Measurements from ENCODE around the gene SAMD13.

Gene SAMD13

GRCh38 chr1:84289169-84289785 is 12.2 kb upstream of the SAMD13 start:
- DNase-seq (ENCODE audit: low read depth, low spot score) = no peak
- no peak overlapping the region for H3K27ac ChIP-seq
- no peak overlapping the region for H3K4me3 ChIP-seq
- no peaks in the 10 kb centered on the region for H3K9me3 ChIP-seq (ENCODE audit: low read depth, low read length)
- TF ChIP-seq FOXP2 (optimal IDR thresholded peaks at IDR 0.05; ENCODE audit: control extremely low read depth, extremely low read length, insufficient read depth) = no peak
- TF ChIP-seq POLR2AphosphoS5 (IDR thresholded peaks at IDR 0.05; ENCODE audit: borderline replicate concordance, low read depth, low read length) = no peak
- no peak for TF ChIP-seq EZH2 (IDR thresholded peaks at IDR 0.05)
- H3K9ac ChIP-seq (ENCODE audit: insufficient read length) = no peak overlapping the region
- H3K36me3 ChIP-seq (ENCODE audit: insufficient read depth, low read length) = no peaks in the 10 kb centered on the region

DNA sequence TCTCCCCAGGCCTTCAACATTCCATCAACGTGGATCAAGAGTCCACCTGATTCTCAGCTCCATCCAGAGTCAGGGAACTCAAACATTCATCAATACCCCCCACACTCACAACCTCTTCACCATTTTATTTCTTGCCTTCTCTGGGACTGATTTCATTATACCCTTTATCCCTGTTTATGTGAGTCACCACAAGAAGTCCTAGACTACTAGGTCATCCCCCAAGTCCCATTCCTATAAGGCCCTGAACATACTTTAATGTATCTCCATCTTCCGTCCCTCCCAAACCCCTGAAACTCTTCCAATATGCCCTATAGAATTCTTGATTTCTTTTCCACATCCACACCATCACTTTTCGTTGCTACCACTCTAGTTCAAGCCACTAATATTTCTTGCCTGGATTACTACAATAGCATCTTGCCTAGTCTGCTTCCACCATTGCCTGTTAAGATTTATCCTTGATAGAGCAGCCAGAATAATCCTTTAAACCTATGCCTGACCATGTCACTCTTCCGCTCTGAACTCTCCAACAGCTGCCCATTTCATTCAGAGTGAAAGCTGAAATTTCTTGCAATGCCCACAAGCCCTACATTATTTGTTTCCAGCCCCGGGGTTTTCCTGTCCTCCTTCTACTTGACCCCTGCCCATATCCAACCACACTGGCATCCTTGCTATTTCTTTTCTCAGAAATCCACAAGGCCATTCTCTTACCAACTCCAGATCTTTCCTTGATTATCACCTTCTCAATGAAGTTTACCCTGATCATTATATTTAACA is 9.4 kb upstream of the SAMD13 start:
- H3K9me3 ChIP-seq (ENCODE audit: low read depth, low read length) = no peaks in the 10 kb centered on the region
- H3K4me3 ChIP-seq = no peak overlapping the region
- H3K9ac ChIP-seq (ENCODE audit: insufficient read length) = no peak overlapping the region
- no peak overlapping the region for H3K27ac ChIP-seq
- no peaks in the 10 kb centered on the region for H3K36me3 ChIP-seq (ENCODE audit: insufficient read depth, low read length)
- no peak for TF ChIP-seq FOXP2 (optimal IDR thresholded peaks at IDR 0.05; ENCODE audit: control extremely low read depth, extremely low read length, insufficient read depth)
- no peak for TF ChIP-seq POLR2AphosphoS5 (IDR thresholded peaks at IDR 0.05; ENCODE audit: borderline replicate concordance, low read depth, low read length)
- no peak for TF ChIP-seq EZH2 (IDR thresholded peaks at IDR 0.05)
- no peak for DNase-seq (ENCODE audit: low read depth, low spot score)

DNA sequence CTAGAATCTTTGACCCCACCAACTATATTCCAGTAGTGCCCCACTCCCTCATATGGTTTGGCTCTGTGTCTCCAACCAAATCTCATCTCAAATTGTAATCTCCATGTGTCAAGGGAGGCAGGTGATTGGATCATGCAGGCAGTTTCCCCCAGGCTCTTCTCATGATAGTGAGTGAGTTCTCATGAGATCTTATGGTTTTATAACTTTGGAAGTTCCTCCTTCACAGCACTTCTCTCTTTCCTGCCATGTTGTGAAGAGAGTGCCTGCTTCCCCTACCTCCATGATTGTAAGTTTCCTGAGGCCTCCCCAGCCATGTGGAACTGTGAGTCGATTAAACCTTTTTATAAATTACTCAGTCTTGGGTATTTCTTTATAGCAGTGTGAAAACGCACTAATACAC is 7.7 kb upstream of the SAMD13 start:
- Histone ChIP-seq H3K9me3 (ENCODE audit: low read depth, low read length) (no peaks in the 10 kb centered on the region), H3K4me3 (no peak overlapping the region), H3K27ac (no peak overlapping the region), H3K36me3 (ENCODE audit: insufficient read depth, low read length) (no peaks in the 10 kb centered on the region), H3K9ac (ENCODE audit: insufficient read length) (no peak overlapping the region)
- DNase-seq (ENCODE audit: low read depth, low spot score) = no peak
- no peak for TF ChIP-seq FOXP2 (optimal IDR thresholded peaks at IDR 0.05; ENCODE audit: control extremely low read depth, extremely low read length, insufficient read depth)

DNA sequence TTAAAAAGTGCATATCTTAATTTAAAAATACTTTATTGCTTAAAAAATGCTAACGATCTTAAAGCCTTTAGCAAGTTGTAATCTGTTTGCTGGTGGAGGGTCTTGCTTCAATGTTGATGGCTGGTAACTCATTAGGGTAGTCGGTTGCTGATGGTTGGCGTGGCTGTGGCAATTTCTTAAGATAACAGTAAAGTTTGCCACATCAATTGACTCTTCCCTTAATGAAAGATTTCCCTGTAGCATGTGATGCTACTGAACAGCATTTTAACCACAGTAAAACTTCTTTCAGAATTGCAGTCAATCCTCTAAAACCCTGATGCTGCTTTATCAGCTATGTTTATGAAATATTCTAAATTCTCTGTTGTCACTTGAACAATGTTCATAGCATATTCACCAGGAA is 6.8 kb upstream of the SAMD13 start:
- no peak overlapping the region for H3K27ac ChIP-seq
- no peaks in the 10 kb centered on the region for H3K36me3 ChIP-seq (ENCODE audit: insufficient read depth, low read length)
- no peak for TF ChIP-seq FOXP2 (optimal IDR thresholded peaks at IDR 0.05; ENCODE audit: control extremely low read depth, extremely low read length, insufficient read depth)
- no peak for TF ChIP-seq EZH2 (IDR thresholded peaks at IDR 0.05)
- no peak for TF ChIP-seq POLR2AphosphoS5 (IDR thresholded peaks at IDR 0.05; ENCODE audit: borderline replicate concordance, low read depth, low read length)
- DNase-seq (ENCODE audit: low read depth, low spot score) = no peak
- H3K9me3 ChIP-seq (ENCODE audit: low read depth, low read length) = no peaks in the 10 kb centered on the region
- H3K4me3 ChIP-seq = no peak overlapping the region
- no peak overlapping the region for H3K9ac ChIP-seq (ENCODE audit: insufficient read length)

GRCh38 chr1:84297546-84298244 is 3.8 kb upstream of the SAMD13 start:
- Histone ChIP-seq H3K4me3 (peak overlapping the region; percentile 96), H3K27ac (no peak overlapping the region), H3K36me3 (ENCODE audit: insufficient read depth, low read length) (no peaks in the 10 kb centered on the region), H3K9me3 (ENCODE audit: low read depth, low read length) (no peaks in the 10 kb centered on the region), H3K9ac (ENCODE audit: insufficient read length) (no peak overlapping the region)
- DNase-seq (ENCODE audit: low read depth, low spot score) = no peak
- no peak for TF ChIP-seq FOXP2 (optimal IDR thresholded peaks at IDR 0.05; ENCODE audit: control extremely low read depth, extremely low read length, insufficient read depth)
- no peak for TF ChIP-seq POLR2AphosphoS5 (IDR thresholded peaks at IDR 0.05; ENCODE audit: borderline replicate concordance, low read depth, low read length)
- no peak for TF ChIP-seq EZH2 (IDR thresholded peaks at IDR 0.05)

- peak overlapping the region; percentile 80 for H3K9ac ChIP-seq (ENCODE audit: insufficient read length)
- H3K27ac ChIP-seq = no peak overlapping the region
- no peaks in the 10 kb centered on the region for H3K36me3 ChIP-seq (ENCODE audit: insufficient read depth, low read length)
- no peaks in the 10 kb centered on the region for H3K9me3 ChIP-seq (ENCODE audit: low read depth, low read length)
- TF ChIP-seq EZH2 (IDR thresholded peaks at IDR 0.05) (no peak), POLR2AphosphoS5 (IDR thresholded peaks at IDR 0.05; ENCODE audit: borderline replicate concordance, low read depth, low read length) (peak; percentile 49; the same call in 1 of the 2 replicates), FOXP2 (optimal IDR thresholded peaks at IDR 0.05; ENCODE audit: control extremely low read depth, extremely low read length, insufficient read depth) (no peak)
- DNase-seq (ENCODE audit: low read depth, low spot score) = no peak
- H3K4me3 ChIP-seq = peak overlapping the region; percentile 96
Measured at GRCh38 chr1:84298328-84298683, 3.2 kb upstream of the SAMD13 start.

DNA sequence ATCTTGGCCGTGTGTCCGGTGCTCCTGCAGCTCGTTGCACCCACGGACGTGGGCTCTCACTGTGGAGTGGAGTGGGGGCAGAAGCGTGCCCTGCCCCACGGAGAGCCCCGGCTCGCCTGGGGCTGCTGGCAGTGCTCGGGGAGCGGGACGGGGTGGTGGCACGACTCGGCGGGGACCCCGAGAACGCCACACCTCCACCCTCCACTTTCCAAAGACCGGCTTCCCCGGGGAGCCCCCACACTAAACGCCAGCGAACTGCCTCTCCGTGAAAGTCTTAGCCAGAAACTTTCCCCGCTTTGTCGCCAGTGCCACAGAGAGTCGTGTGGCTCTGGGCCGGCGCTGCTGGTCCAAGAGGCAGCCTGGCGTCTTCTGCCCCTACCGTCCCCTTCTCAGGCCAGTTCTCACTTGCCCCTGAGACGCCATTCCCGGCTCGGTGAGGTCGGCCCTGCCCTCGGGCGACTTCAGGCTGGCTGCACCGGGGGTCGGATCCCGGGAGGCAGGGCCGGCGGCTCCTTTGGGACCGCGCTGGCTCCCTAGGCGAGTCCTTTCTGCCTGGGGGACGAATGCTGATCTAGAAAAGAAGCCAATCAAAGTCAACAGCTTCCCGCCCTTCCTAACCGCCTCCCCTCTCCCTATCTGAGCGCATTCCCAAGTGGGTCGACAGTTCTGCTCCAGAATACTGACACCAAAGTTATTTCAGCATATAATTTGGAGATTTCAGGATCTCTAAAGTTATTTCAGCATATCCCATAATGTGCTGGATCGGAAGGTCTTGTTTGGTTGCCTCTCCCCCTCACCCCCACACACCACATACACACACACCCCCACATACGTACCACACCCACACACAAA is 2.6 kb upstream of the SAMD13 start:
- H3K4me3 ChIP-seq = peak overlapping the region; percentile 96
- H3K9me3 ChIP-seq (ENCODE audit: low read depth, low read length) = no peaks in the 10 kb centered on the region
- H3K27ac ChIP-seq = peak overlapping the region; percentile 62; the same call in 1 of the 2 replicates
- TF ChIP-seq FOXP2 (optimal IDR thresholded peaks at IDR 0.05; ENCODE audit: control extremely low read depth, extremely low read length, insufficient read depth) (no peak), POLR2AphosphoS5 (IDR thresholded peaks at IDR 0.05; ENCODE audit: borderline replicate concordance, low read depth, low read length) (no peak; the same call in 1 of the 2 replicates), EZH2 (IDR thresholded peaks at IDR 0.05) (no peak)
- no peak for DNase-seq (ENCODE audit: low read depth, low spot score)
- no peaks in the 10 kb centered on the region for H3K36me3 ChIP-seq (ENCODE audit: insufficient read depth, low read length)
- peak overlapping the region; percentile 80 for H3K9ac ChIP-seq (ENCODE audit: insufficient read length)

Measured in SK-N-MC (cell line).